ENCODE results near the gene LRRC41.
"Not testable (repeated sequence)": the region's sequence is repeated elsewhere in the genome, so short reads cannot be mapped to it uniquely, and the experiment has no call there.

LRRC41 gene

GRCh38 chr1:46236882-46237281, 66.5 kb downstream of the LRRC41 start:
- DNase-seq: no peak

DNA sequence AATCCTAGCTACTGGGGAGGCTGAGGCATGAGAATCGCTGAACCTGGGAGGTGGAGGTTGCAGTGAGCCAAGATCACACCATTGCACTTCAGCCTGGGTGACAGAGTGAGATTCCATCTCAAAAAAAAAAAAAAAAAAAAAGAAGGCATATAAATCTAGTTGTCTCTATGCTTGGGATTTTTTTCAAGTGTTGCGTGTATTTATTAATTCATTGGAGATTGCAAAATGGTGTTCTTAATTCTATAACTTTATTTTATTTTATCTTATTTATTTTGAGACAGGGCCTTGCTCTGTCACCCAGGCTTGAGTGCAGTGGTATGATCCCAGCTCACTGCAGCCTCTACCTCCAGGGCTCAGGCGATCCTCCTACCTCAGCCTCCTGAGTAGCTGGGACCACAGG, 72.2 kb downstream of the LRRC41 start:
- DNase-seq: not testable (repeated sequence)
